ENCODE results near the gene SLC25A29.
"Not testable (repeated sequence)": the region's sequence is repeated elsewhere in the genome, so short reads cannot be mapped to it uniquely, and the experiment has no call there.

Gene SLC25A29

GRCh38 chr14:100297320-100298300, 8.6 kb downstream of the SLC25A29 start:
- Histone ChIP-seq H3K9me3 (ENCODE audit: severe bottlenecking) (no peaks in the 10 kb centered on the region), H3K27me3 (ENCODE audit: insufficient read depth, low read depth, severe bottlenecking) (no peaks in the 10 kb centered on the region), H3K36me3 (peaks cover 11% of the 10 kb centered on the region), H3K4me3 (ENCODE audit: low read depth, low read length) (no peak overlapping the region), H3K27ac (no peak overlapping the region)
- no peak for DNase-seq
- TF ChIP-seq CTCF (IDR thresholded peaks at IDR 0.05; ENCODE audit: low read depth, low read length): no peak

- not testable (repeated sequence) for H3K27me3 ChIP-seq (ENCODE audit: insufficient read depth, low read depth, severe bottlenecking); H3K4me3 ChIP-seq (ENCODE audit: low read depth, low read length); H3K9me3 ChIP-seq (ENCODE audit: severe bottlenecking); H3K27ac ChIP-seq; DNase-seq
- H3K36me3 ChIP-seq: peaks cover 16% of the 10 kb centered on the region
Observed at GRCh38 chr14:100296729-100297128, 9.5 kb downstream of the SLC25A29 start.

GRCh38 chr14:100296106-100296651, 10.1 kb downstream of the SLC25A29 start:
- H3K27ac ChIP-seq: no peak overlapping the region
- DNase-seq: no peak
- H3K36me3 ChIP-seq: peaks cover 22% of the 10 kb centered on the region

GRCh38 chr14:100295376-100296105, 10.7 kb downstream of the SLC25A29 start:
- Histone ChIP-seq H3K27ac (no peak overlapping the region), H3K36me3 (peaks cover 28% of the 10 kb centered on the region), H3K27me3 (ENCODE audit: insufficient read depth, low read depth, severe bottlenecking) (no peaks in the 10 kb centered on the region), H3K9me3 (ENCODE audit: severe bottlenecking) (no peaks in the 10 kb centered on the region), H3K4me3 (ENCODE audit: low read depth, low read length) (no peak overlapping the region)
- no peak for TF ChIP-seq CTCF (IDR thresholded peaks at IDR 0.05; ENCODE audit: low read depth, low read length)
- DNase-seq: no peak

More at GRCh38 chr14:100296106-100296651, 10.1 kb downstream of the SLC25A29 start:
- no peaks in the 10 kb centered on the region for H3K27me3 ChIP-seq (ENCODE audit: insufficient read depth, low read depth, severe bottlenecking)
- H3K9me3 ChIP-seq (ENCODE audit: severe bottlenecking): no peaks in the 10 kb centered on the region
- no peak overlapping the region for H3K4me3 ChIP-seq (ENCODE audit: low read depth, low read length)
- TF ChIP-seq CTCF (IDR thresholded peaks at IDR 0.05; ENCODE audit: low read depth, low read length): no peak

- H3K27ac ChIP-seq: no peak overlapping the region
- no peak overlapping the region for H3K4me3 ChIP-seq (ENCODE audit: low read depth, low read length)
- no peak for DNase-seq
- H3K36me3 ChIP-seq: peaks cover 32% of the 10 kb centered on the region
- no peaks in the 10 kb centered on the region for H3K27me3 ChIP-seq (ENCODE audit: insufficient read depth, low read depth, severe bottlenecking)
- TF ChIP-seq CTCF (IDR thresholded peaks at IDR 0.05; ENCODE audit: low read depth, low read length): no peak
- no peaks in the 10 kb centered on the region for H3K9me3 ChIP-seq (ENCODE audit: severe bottlenecking)
Observed at GRCh38 chr14:100294963-100295330, 11.3 kb downstream of the SLC25A29 start.
